PC-3 (cell line): ENCODE data around the gene NCL. TPM values are rescaled to one million over a fixed set of nuclear protein-coding genes. Genes with fewer than 3 reads are reported as not detected.

Source experiments
- ATAC-seq: fragments of 200-7000 bp; cut with Tn5 transposase; 2 replicates; pipeline ENCODE4 v1.9.1; 2020; ENCODE audit warnings: mild to moderate bottlenecking, moderate library complexity
- BruUV-seq: library from RNA; stranded (reverse); fragments of 400-500 nt; replicated peaks from 2 replicates; lab custom pipeline; 2021; lab: Mats Ljungman, UMichigan
- CTCF ChIA-PET: fragments of 300-600 bp; sonication (Branson Sonifier 250); formaldehyde crosslinking; loops from one replicate; lab custom pipeline; 2022; ENCODE audit warnings: antibody characterized with exemption; lab: Charles Lee
- POLR2A ChIA-PET: fragments of 300-600 bp; sonication (Branson Sonifier 250); formaldehyde crosslinking; loops from one replicate; lab custom pipeline; 2022; ENCODE audit warnings: antibody characterized with exemption; ENCODE audit not compliant: unreplicated experiment; lab: Charles Lee
- DNase-seq: peaks from one replicate; pipeline ENCODE4 v3.0.0-alpha.2; 2015
- H2AFZ ChIP-seq: fragments of 300-600 bp; sonication (generic); 2 replicates; pipeline ENCODE4 v1.6.0; 2016; ENCODE audit warnings: antibody characterized with exemption, low read length
- H3F3A ChIP-seq: fragments of 300-600 bp; sonication (generic); one replicate; pipeline ENCODE4 v1.6.0; 2017; ENCODE audit warnings: antibody characterized with exemption, low read length, control low read depth, mild to moderate bottlenecking; ENCODE audit not compliant: unreplicated experiment
- H3K27ac ChIP-seq: fragments of 300-600 bp; sonication (generic); 2 replicates; pipeline ENCODE4 v1.5.1; 2016; ENCODE audit warnings: mild to moderate bottlenecking, low read length
- H3K27me3 ChIP-seq: fragments of 300-600 bp; sonication (generic); 2 replicates; pipeline ENCODE4 v1.6.1; 2016; ENCODE audit warnings: low read length, mixed read lengths
- H3K36me3 ChIP-seq: fragments of 300-600 bp; sonication (generic); 2 replicates; pipeline ENCODE4 v1.6.1; 2016; ENCODE audit warnings: low read depth, mixed run types, low read length, mixed read lengths
- H3K4me1 ChIP-seq: fragments of 300-600 bp; sonication (generic); 2 replicates; pipeline ENCODE4 v1.5.1; 2016; ENCODE audit warnings: low read length; ENCODE audit not compliant: insufficient read depth
- H3K4me2 ChIP-seq: fragments of 300-600 bp; sonication (generic); 2 replicates; pipeline ENCODE4 v1.6.0; 2016; ENCODE audit warnings: low read length
- H3K4me3 ChIP-seq: fragments of 300-600 bp; sonication (generic); 2 replicates; pipeline ENCODE4 v1.5.1; 2016; ENCODE audit warnings: mild to moderate bottlenecking, low read length, mixed read lengths
- H3K79me2 ChIP-seq: fragments of 300-600 bp; sonication (generic); 2 replicates; pipeline ENCODE4 v1.6.1; 2017; ENCODE audit warnings: low read length, mixed read lengths
- H3K9ac ChIP-seq: fragments of 300-600 bp; sonication (generic); 2 replicates; pipeline ENCODE4 v1.6.0; 2016; ENCODE audit warnings: mild to moderate bottlenecking, low read length
- H3K9me2 ChIP-seq: fragments of 300-600 bp; sonication (generic); replicated peaks from 2 replicates; pipeline ENCODE4 v1.6.1; 2016; ENCODE audit warnings: mixed run types, low read length, mixed read lengths
- H3K9me3 ChIP-seq: fragments of 300-600 bp; sonication (generic); 2 replicates; pipeline ENCODE4 v1.6.1; 2016; ENCODE audit warnings: low read length, mixed read lengths
- H4K20me1 ChIP-seq: fragments of 300-600 bp; sonication (generic); 2 replicates; pipeline ENCODE4 v1.6.1; 2016; ENCODE audit warnings: low read length, mixed read lengths
- CTCF ChIP-seq: fragments of 300-600 bp; sonication (generic); conservative IDR thresholded peaks from 2 replicates; pipeline ENCODE4 v1.5.1; 2017; ENCODE audit warnings: antibody characterized with exemption, low read depth, mild to moderate bottlenecking, low read length
- EZH2 ChIP-seq: fragments of 300-600 bp; sonication (generic); IDR thresholded peaks from one replicate; pipeline ENCODE4 v1.6.1; 2017; ENCODE audit warnings: antibody characterized with exemption, mild to moderate bottlenecking, low read length; ENCODE audit not compliant: unreplicated experiment
- EZH2phosphoT487 ChIP-seq: fragments of 300-600 bp; sonication (generic); IDR thresholded peaks from 2 replicates; pipeline ENCODE4 v1.6.1; 2018; ENCODE audit warnings: mild to moderate bottlenecking, antibody characterized with exemption, low read length, borderline replicate concordance
- intact Hi-C: fragments of 100-400 bp; cut with micrococcal nuclease; formaldehyde crosslinking; loops from 2 replicates; pipeline ENCODE4 v1.9.0; 2023
- total RNA-seq: library from RNA; depleted of rRNA; stranded (reverse); fragments of >200 nt; gene quantifications from 2 replicates; pipeline ENCODE4 v1.2.3, GENCODE V29; 2014

The NCL gene
- total RNA-seq, 1 experiment from 2014 or later = 430 TPM

GRCh38 chr2:231425811-231426703 lies 38.2 kb downstream of the NCL start:
- H3F3A ChIP-seq = no peaks in the 10 kb centered on the region
- H3K4me1 ChIP-seq = peaks cover 6% of the 10 kb centered on the region; the same call in 1 of the 2 replicates
- H4K20me1 ChIP-seq = no peaks in the 10 kb centered on the region
- H2AFZ ChIP-seq = no peak overlapping the region
- no peaks in the 10 kb centered on the region for H3K27me3 ChIP-seq
- H3K4me2 ChIP-seq = no peak overlapping the region
- no peaks in the 10 kb centered on the region for H3K9me2 ChIP-seq
- ATAC-seq (no peak; the same call in 1 of the 2 replicates), DNase-seq (peak; percentile 34)
- no peak overlapping the region for H3K9ac ChIP-seq
- intact Hi-C loops = no loop called here
- H3K27ac ChIP-seq = no peak overlapping the region
- BruUV-seq = no TSS peak
- CTCF ChIA-PET = interaction anchor here (0.7 kb wide), 1 partner anchor 492 kb away, joined by 3 read pairs; no protein-coding TSS in a partner anchor
- H3K9me3 ChIP-seq = no peaks in the 10 kb centered on the region
- TF ChIP-seq EZH2 = no peak
- no peak for TF ChIP-seq EZH2phosphoT487
- TF ChIP-seq CTCF = no peak
- H3K79me2 ChIP-seq = no peaks in the 10 kb centered on the region
- H3K36me3 ChIP-seq = no peaks in the 10 kb centered on the region
- POLR2A ChIA-PET = no interaction called here
- no peak overlapping the region for H3K4me3 ChIP-seq

DNA sequence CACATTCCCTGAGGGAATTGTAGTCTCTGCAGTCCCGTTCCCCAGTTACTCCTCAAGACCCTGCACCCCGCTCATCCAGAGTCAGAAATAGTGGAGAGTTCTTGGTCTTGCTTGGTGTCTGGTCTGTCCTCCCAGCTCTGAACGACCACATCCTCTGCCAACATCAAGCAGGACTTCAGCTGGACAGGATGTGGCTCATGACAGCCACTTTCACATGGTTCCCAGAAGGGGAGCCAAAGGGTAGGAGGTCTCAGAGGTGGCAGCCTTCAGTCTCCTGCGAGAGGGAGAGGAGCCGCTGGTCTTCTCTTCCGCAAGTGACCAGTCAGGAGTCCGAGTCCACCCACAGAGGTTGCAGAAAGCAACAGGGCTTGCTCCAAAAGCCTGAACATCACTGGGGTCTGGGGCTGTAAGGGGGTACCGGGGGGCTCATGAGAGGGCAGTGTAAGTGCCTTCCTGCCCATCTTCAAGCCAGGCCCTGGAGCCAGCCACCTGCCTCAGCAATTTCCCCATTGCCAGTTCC lies 38.9 kb downstream of the NCL start:
- POLR2A ChIA-PET = no interaction called here
- no peaks in the 10 kb centered on the region for H3K36me3 ChIP-seq
- CTCF ChIA-PET = interaction anchor here (0.7 kb wide), 1 partner anchor 491 kb away, joined by 3 read pairs; no protein-coding TSS in a partner anchor
- no peak overlapping the region for H3K4me3 ChIP-seq
- H4K20me1 ChIP-seq = no peaks in the 10 kb centered on the region
- no peak overlapping the region for H2AFZ ChIP-seq
- H3K4me1 ChIP-seq = peaks cover 6% of the 10 kb centered on the region; the same call in 1 of the 2 replicates
- DNase-seq (no peak), ATAC-seq (no peak)
- H3K9me3 ChIP-seq = no peaks in the 10 kb centered on the region
- BruUV-seq = no TSS peak
- H3K9ac ChIP-seq = no peak overlapping the region
- intact Hi-C loops = no loop called here
- no peak overlapping the region for H3K4me2 ChIP-seq
- no peaks in the 10 kb centered on the region for H3F3A ChIP-seq
- TF ChIP-seq EZH2phosphoT487 = no peak
- no peak for TF ChIP-seq EZH2
- TF ChIP-seq CTCF = no peak
- no peaks in the 10 kb centered on the region for H3K27me3 ChIP-seq
- H3K27ac ChIP-seq = no peak overlapping the region
- no peaks in the 10 kb centered on the region for H3K79me2 ChIP-seq
- H3K9me2 ChIP-seq = no peaks in the 10 kb centered on the region
